C4-2B (cell line): ENCODE results near the gene IL17RB.

ENCODE experiments used
- CTCF ChIP-seq: fragments of 450-650 bp; conservative IDR thresholded peaks from 2 replicates; pipeline ENCODE4 v1.5.1; 2017; ENCODE audit warnings: mild to moderate bottlenecking
- ZFX ChIP-seq: fragments of 450-650 bp; IDR thresholded peaks from 2 replicates; pipeline ENCODE4 v1.6.1; 2017

GRCh38 chr3:53819163-53819868 is 27.1 kb upstream of the IL17RB start:
- no peak for TF ChIP-seq CTCF
- no peak for TF ChIP-seq ZFX
